Measurements from ENCODE around the gene TRAPPC3. TPM values are rescaled to one million over a fixed set of nuclear protein-coding genes. Genes with fewer than 3 reads are reported as not detected.

TRAPPC3 gene
- total and polyA plus RNA-seq, 3 experiments from 2014 or later = 61.7 to 117 (median 63.1) TPM

DNA sequence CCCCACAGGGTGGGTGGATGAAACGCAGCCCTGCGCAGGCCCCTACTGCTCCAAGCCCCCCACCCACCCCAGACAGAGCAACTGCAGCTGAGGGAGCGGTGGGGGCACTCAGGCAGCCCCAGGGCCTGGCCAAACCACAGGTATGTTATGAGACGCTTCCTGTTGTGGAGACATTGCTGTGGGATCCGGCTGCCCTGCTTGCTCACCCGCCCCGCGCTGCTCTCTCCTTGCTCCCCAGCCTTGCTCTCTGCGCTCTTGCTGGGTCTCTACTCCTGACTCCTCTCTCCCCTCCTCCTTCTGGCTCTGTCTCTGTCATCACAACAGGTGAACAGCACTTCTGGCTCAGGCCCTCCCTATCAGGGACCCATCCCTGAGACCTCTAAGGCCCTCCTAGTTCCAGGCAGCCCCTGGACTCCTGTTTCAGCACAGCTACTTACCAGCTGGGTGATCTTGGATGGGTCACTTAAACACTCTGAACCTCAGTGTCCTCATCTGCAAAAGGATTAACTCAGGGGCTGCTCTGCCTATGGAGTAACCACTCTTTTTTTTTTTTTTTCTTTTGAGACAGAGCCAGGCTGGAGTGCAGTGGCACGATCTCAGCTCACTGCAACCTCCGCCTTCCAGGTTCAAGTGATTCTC, 40.1 kb downstream of the TRAPPC3 start:
- peak overlapping the region in 6 of 8 donors; percentile 59 to 87 (median 80) for H3K27ac Mint-ChIP-seq
- H3K9me3 ChIP-seq (ENCODE audit: low read length) = no peaks in the 10 kb centered on the region
- DNase-seq = peak in 4 of 5 donors; percentile 10 to 72 (median 55)
- H3K36me3 ChIP-seq (ENCODE audit: insufficient read depth, low read length) = no peaks in the 10 kb centered on the region
- H3K4me1 ChIP-seq (ENCODE audit: insufficient read depth, low read length) = peaks cover 12% of the 10 kb centered on the region
- peak overlapping the region in 6 of 7 donors; percentile 4 to 65 (median 27) for H3K4me3 Mint-ChIP-seq
- H3K4me3 ChIP-seq (ENCODE audit: low read length) = no peak overlapping the region
- no peaks in the 10 kb centered on the region for H3K27me3 ChIP-seq (ENCODE audit: insufficient read depth, low read length, poor library complexity, severe bottlenecking)
- no peak overlapping the region for H3K27ac ChIP-seq (ENCODE audit: low read depth, low read length)
- CTCF ChIA-PET = interaction anchor here (0.7 to 2.4 kb wide), 3 partner anchors 26 to 115 kb away, joined by 3 to 9 read pairs (median 4); partner anchors contain the start of genes THRAP3 and TRAPPC3
- POLR2A ChIA-PET = interaction anchor here (1.0 kb wide), 1 partner anchor 26 kb away, joined by 6 read pairs; no protein-coding TSS in a partner anchor
- peaks cover 0 to 1% (median 0%) of the 10 kb centered on the region in 3 donors for H3K36me3 Mint-ChIP-seq
- H3K27me3 Mint-ChIP-seq = peaks cover 0 to 2% of the 10 kb centered on the region in 2 donors
- H3K4me1 Mint-ChIP-seq = peaks cover 16 to 35% (median 19%) of the 10 kb centered on the region in 3 donors
- no peaks in the 10 kb centered on the region for H3K9me3 Mint-ChIP-seq

DNA sequence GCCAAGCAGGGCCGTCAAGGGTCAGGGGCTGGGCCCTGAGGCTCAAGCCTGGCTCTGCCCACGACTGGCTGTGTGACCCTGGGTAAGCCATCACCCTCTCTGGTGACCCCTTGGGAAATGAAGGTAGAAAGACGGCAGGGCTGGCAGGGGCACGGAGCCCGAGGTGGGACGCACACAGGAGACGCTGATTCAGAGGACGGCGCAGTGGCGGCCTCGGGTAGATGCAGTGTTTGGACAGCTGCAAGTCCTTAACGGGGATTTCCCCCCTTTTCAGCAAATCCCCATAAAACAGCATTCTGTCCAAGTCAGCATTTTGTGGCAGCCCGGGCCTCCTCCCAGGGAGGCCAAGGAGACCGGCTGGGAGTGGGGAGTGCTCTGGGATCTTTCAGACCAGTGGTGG, 41.0 kb downstream of the TRAPPC3 start:
- Histone ChIP-seq H3K9me3 (ENCODE audit: low read length) (no peaks in the 10 kb centered on the region), H3K27ac (ENCODE audit: low read depth, low read length) (no peak overlapping the region), H3K4me1 (ENCODE audit: insufficient read depth, low read length) (peaks cover 12% of the 10 kb centered on the region), H3K36me3 (ENCODE audit: insufficient read depth, low read length) (no peaks in the 10 kb centered on the region), H3K4me3 (ENCODE audit: low read length) (no peak overlapping the region), H3K27me3 (ENCODE audit: insufficient read depth, low read length, poor library complexity, severe bottlenecking) (no peaks in the 10 kb centered on the region)
- Mint-ChIP-seq H3K36me3 (peaks cover 0 to 1% (median 0%) of the 10 kb centered on the region in 3 donors), H3K4me3 (no peak overlapping the region), H3K27ac (peak overlapping the region in 7 of 8 donors; percentile 17 to 70 (median 66)), H3K9me3 (no peaks in the 10 kb centered on the region), H3K4me1 (peaks cover 16 to 35% (median 19%) of the 10 kb centered on the region in 3 donors), H3K27me3 (peaks cover 0 to 2% of the 10 kb centered on the region in 2 donors)
- CTCF ChIA-PET = no interaction called here
- no peak for DNase-seq
- POLR2A ChIA-PET = no interaction called here

- Histone ChIP-seq H3K27me3 (ENCODE audit: insufficient read depth, low read length, poor library complexity, severe bottlenecking) (no peaks in the 10 kb centered on the region), H3K4me3 (ENCODE audit: low read length) (no peak overlapping the region), H3K27ac (ENCODE audit: low read depth, low read length) (no peak overlapping the region), H3K4me1 (ENCODE audit: insufficient read depth, low read length) (peaks cover 12% of the 10 kb centered on the region), H3K9me3 (ENCODE audit: low read length) (no peaks in the 10 kb centered on the region), H3K36me3 (ENCODE audit: insufficient read depth, low read length) (no peaks in the 10 kb centered on the region)
- H3K27ac Mint-ChIP-seq = no peak overlapping the region
- CTCF ChIA-PET = interaction anchor here (0.5 to 2.8 kb wide), 4 partner anchors 11 to 109 kb away, joined by 3 to 12 read pairs (median 3); no protein-coding TSS in a partner anchor
- DNase-seq = no peak
- no peaks in the 10 kb centered on the region for H3K9me3 Mint-ChIP-seq
- peaks cover 16 to 34% (median 19%) of the 10 kb centered on the region in 3 donors for H3K4me1 Mint-ChIP-seq
- H3K27me3 Mint-ChIP-seq = peaks cover 0 to 2% of the 10 kb centered on the region in 2 donors
- POLR2A ChIA-PET = no interaction called here
- H3K4me3 Mint-ChIP-seq = no peak overlapping the region
- peaks cover 0 to 1% (median 0%) of the 10 kb centered on the region in 3 donors for H3K36me3 Mint-ChIP-seq
These were observed 41.9 kb downstream of the TRAPPC3 start for GRCh38 chr1:36107394-36107793.

DNA sequence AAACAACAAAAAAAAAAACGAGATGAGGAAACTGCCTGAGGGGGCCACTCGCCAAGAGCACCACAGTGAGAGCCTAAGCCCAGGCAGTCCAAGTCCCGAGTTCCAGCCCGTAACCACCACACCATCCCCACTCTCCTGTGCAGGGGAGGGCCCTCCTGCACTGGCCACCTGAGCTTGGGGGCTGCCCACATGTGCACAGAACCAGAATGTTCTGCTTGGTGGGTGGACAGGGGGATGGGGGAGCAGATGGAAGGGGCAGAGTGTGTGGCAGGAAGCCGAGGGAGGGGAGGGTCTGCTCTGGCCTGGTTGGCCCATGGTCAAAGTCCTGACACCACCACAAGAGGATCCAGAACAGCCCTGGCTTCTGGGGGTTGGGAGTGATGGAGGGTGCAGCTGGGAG, 43.0 kb downstream of the TRAPPC3 start:
- no peak for DNase-seq
- no peak overlapping the region for H3K27ac ChIP-seq (ENCODE audit: low read depth, low read length)
- Mint-ChIP-seq H3K4me1 (peaks cover 14 to 27% (median 16%) of the 10 kb centered on the region in 3 donors), H3K36me3 (peaks cover 0 to 1% (median 0%) of the 10 kb centered on the region in 3 donors), H3K27ac (no peak overlapping the region), H3K27me3 (peaks cover 0 to 2% of the 10 kb centered on the region in 2 donors), H3K4me3 (no peak overlapping the region), H3K9me3 (no peaks in the 10 kb centered on the region)
- CTCF ChIA-PET = interaction anchor here (1.0 to 2.8 kb wide), 4 partner anchors 13 to 81 kb away, joined by 3 to 12 read pairs (median 4); no protein-coding TSS in a partner anchor
- no peaks in the 10 kb centered on the region for H3K27me3 ChIP-seq (ENCODE audit: insufficient read depth, low read length, poor library complexity, severe bottlenecking)
- H3K4me1 ChIP-seq (ENCODE audit: insufficient read depth, low read length) = peaks cover 12% of the 10 kb centered on the region
- no peaks in the 10 kb centered on the region for H3K9me3 ChIP-seq (ENCODE audit: low read length)
- POLR2A ChIA-PET = no interaction called here
- no peak overlapping the region for H3K4me3 ChIP-seq (ENCODE audit: low read length)
- no peaks in the 10 kb centered on the region for H3K36me3 ChIP-seq (ENCODE audit: insufficient read depth, low read length)

- no peaks in the 10 kb centered on the region for H3K36me3 ChIP-seq (ENCODE audit: insufficient read depth, low read length)
- no peak overlapping the region for H3K27ac ChIP-seq (ENCODE audit: low read depth, low read length)
- no peaks in the 10 kb centered on the region for H3K9me3 ChIP-seq (ENCODE audit: low read length)
- ChIA-PET POLR2A (interaction anchor here (0.6 kb wide), 1 partner anchor 567 kb away, joined by 3 read pairs; no protein-coding TSS in a partner anchor), CTCF (interaction anchor here (0.9 to 9.0 kb wide), 3 partner anchors 33 to 184 kb away, joined by 4 to 76 read pairs (median 4); no protein-coding TSS in a partner anchor)
- Mint-ChIP-seq H3K4me1 (peaks cover 0 to 7% (median 4%) of the 10 kb centered on the region in 3 donors), H3K4me3 (peak overlapping the region in 1 of 7 donors; percentile 9), H3K27ac (no peak overlapping the region), H3K36me3 (peaks cover 0 to 4% (median 0%) of the 10 kb centered on the region in 3 donors), H3K9me3 (no peaks in the 10 kb centered on the region), H3K27me3 (peaks cover 0 to 2% of the 10 kb centered on the region in 2 donors)
- H3K4me1 ChIP-seq (ENCODE audit: insufficient read depth, low read length) = no peaks in the 10 kb centered on the region
- no peak for DNase-seq
- no peak overlapping the region for H3K4me3 ChIP-seq (ENCODE audit: low read length)
- H3K27me3 ChIP-seq (ENCODE audit: insufficient read depth, low read length, poor library complexity, severe bottlenecking) = no peaks in the 10 kb centered on the region
These were observed 47.7 kb downstream of the TRAPPC3 start for GRCh38 chr1:36101546-36101945.

DNA sequence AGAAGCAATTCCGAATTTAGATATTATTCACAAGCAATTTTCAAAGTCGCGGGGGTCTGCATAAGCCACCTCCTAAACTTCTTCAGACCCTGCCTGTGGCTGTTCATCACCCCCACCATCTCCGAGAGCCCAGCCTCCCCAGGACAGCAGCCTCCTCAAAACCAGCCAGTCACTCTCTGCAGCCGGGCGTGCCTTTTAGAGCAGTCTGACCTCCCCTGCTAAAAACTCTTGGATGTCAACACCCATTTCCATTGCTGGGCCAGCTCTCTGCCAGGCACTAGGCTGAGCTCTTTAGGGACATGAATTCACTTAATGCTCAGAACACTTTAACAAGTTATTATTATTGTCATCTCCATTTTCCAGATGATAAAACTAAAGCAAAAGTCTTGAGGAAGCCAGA, 48.9 kb downstream of the TRAPPC3 start:
- Histone ChIP-seq H3K4me1 (ENCODE audit: insufficient read depth, low read length) (no peaks in the 10 kb centered on the region), H3K27me3 (ENCODE audit: insufficient read depth, low read length, poor library complexity, severe bottlenecking) (no peaks in the 10 kb centered on the region), H3K36me3 (ENCODE audit: insufficient read depth, low read length) (peaks cover 7% of the 10 kb centered on the region), H3K4me3 (ENCODE audit: low read length) (no peak overlapping the region), H3K9me3 (ENCODE audit: low read length) (no peaks in the 10 kb centered on the region), H3K27ac (ENCODE audit: low read depth, low read length) (no peak overlapping the region)
- DNase-seq = no peak
- peaks cover 0 to 14% (median 0%) of the 10 kb centered on the region in 3 donors for H3K36me3 Mint-ChIP-seq
- ChIA-PET CTCF (interaction anchor here (0.8 to 9.0 kb wide), 10 partner anchors 11 to 267 kb away, joined by 3 to 76 read pairs (median 4); partner anchors contain the start of gene TRAPPC3), POLR2A (no interaction called here)
- no peaks in the 10 kb centered on the region for H3K27me3 Mint-ChIP-seq
- no peak overlapping the region for H3K4me3 Mint-ChIP-seq
- H3K27ac Mint-ChIP-seq = peak overlapping the region in 1 of 8 donors; percentile 71
- H3K4me1 Mint-ChIP-seq = peaks cover 0 to 7% (median 4%) of the 10 kb centered on the region in 3 donors
- H3K9me3 Mint-ChIP-seq = no peaks in the 10 kb centered on the region

GRCh38 chr1:36099681-36100341, 49.5 kb downstream of the TRAPPC3 start:
- CTCF ChIA-PET = interaction anchor here (0.8 to 9.0 kb wide), 11 partner anchors 11 to 268 kb away, joined by 3 to 76 read pairs (median 4); partner anchors contain the start of gene TRAPPC3
- peak overlapping the region in 3 of 8 donors; percentile 29 to 90 (median 71) for H3K27ac Mint-ChIP-seq
- H3K4me3 Mint-ChIP-seq = peak overlapping the region in 2 of 7 donors; percentile 39 to 54
- no peaks in the 10 kb centered on the region for H3K4me1 ChIP-seq (ENCODE audit: insufficient read depth, low read length)
- H3K27me3 ChIP-seq (ENCODE audit: insufficient read depth, low read length, poor library complexity, severe bottlenecking) = no peaks in the 10 kb centered on the region
- no peaks in the 10 kb centered on the region for H3K27me3 Mint-ChIP-seq
- no peak overlapping the region for H3K4me3 ChIP-seq (ENCODE audit: low read length)
- H3K4me1 Mint-ChIP-seq = peaks cover 0 to 7% (median 4%) of the 10 kb centered on the region in 3 donors
- no peak overlapping the region for H3K27ac ChIP-seq (ENCODE audit: low read depth, low read length)
- no peaks in the 10 kb centered on the region for H3K9me3 ChIP-seq (ENCODE audit: low read length)
- POLR2A ChIA-PET = no interaction called here
- peaks cover 11% of the 10 kb centered on the region for H3K36me3 ChIP-seq (ENCODE audit: insufficient read depth, low read length)
- DNase-seq = peak; percentile 58 to 83 (median 72)
- H3K36me3 Mint-ChIP-seq = peaks cover 0 to 18% (median 0%) of the 10 kb centered on the region in 3 donors
- H3K9me3 Mint-ChIP-seq = no peaks in the 10 kb centered on the region

Measured in CD8-positive, alpha-beta memory T cell (primary cell).